Measurements from ENCODE around the gene CDK5RAP3. TPM values are rescaled to one million over a fixed set of nuclear protein-coding genes. Genes with fewer than 3 reads are reported as not detected.

Gene CDK5RAP3
- total RNA-seq, 1 experiment from 2014 or later = 149 TPM

GRCh38 chr17:47964856-47965255, 6.1 kb upstream of the CDK5RAP3 start:
- Histone ChIP-seq H2AFZ (ENCODE audit: low read length) (no peak overlapping the region), H3K79me2 (ENCODE audit: insufficient read depth, low read length) (no peaks in the 10 kb centered on the region), H3T11ph (ENCODE audit: low read length) (no peak overlapping the region), H3K27me3 (ENCODE audit: insufficient read depth, low read length) (no peaks in the 10 kb centered on the region), H4K8ac (replicated peaks; ENCODE audit: insufficient read length, low read depth, low read length) (no peak overlapping the region), H2BK12ac (ENCODE audit: insufficient read length, low read depth, low read length) (no peak overlapping the region), H4K91ac (ENCODE audit: insufficient read length, low read depth, low read length) (no peak overlapping the region), H3K9me3 (ENCODE audit: control insufficient read depth, low read depth, low read length) (no peaks in the 10 kb centered on the region), H3K18ac (ENCODE audit: insufficient read length, low read depth, low read length) (no peak overlapping the region), H3K14ac (ENCODE audit: insufficient read depth, low read length) (no peak overlapping the region), H3K27ac (ENCODE audit: insufficient read length, low read depth, low read length) (no peak overlapping the region), H3K56ac (ENCODE audit: insufficient read length, low read depth, low read length) (no peak overlapping the region), H3K9ac (ENCODE audit: extremely low read depth, insufficient read length, low read length) (no peak overlapping the region), H2AK5ac (ENCODE audit: insufficient read length, low read length) (no peak overlapping the region), H3K4ac (ENCODE audit: low read depth, low read length) (no peak overlapping the region), H2BK20ac (ENCODE audit: low read depth, low read length, poor library complexity, severe bottlenecking) (no peak overlapping the region), H3K4me2 (ENCODE audit: insufficient read depth, insufficient read length, low read length) (no peak overlapping the region), H2BK15ac (ENCODE audit: low read depth, low read length) (no peak overlapping the region), H3K4me1 (ENCODE audit: insufficient read depth, low read length) (no peaks in the 10 kb centered on the region), H2BK5ac (ENCODE audit: insufficient read length, low read length) (no peak overlapping the region), H3K23me2 (ENCODE audit: insufficient read length, low read depth, low read length, poor library complexity, severe bottlenecking) (no peaks in the 10 kb centered on the region), H4K20me1 (ENCODE audit: control insufficient read depth, insufficient read depth, insufficient read length) (no peaks in the 10 kb centered on the region), H3K79me1 (ENCODE audit: insufficient read depth, low read depth, low read length, poor library complexity, severe bottlenecking) (no peaks in the 10 kb centered on the region), H2BK120ac (ENCODE audit: low read depth, low read length, poor library complexity, severe bottlenecking) (no peak overlapping the region), H3K23ac (ENCODE audit: insufficient read length, low read depth, low read length) (no peak overlapping the region), H4K5ac (ENCODE audit: insufficient read length, low read depth, low read length) (no peak overlapping the region)
- no CpG with 5 or more reads among the region's 5 CpGs for WGBS (ENCODE audit: extremely low coverage, insufficient read length, low lambda C conversion rate)
- Mint-ChIP-seq H3K4me3 (no peak overlapping the region), H3K4me1 (peaks cover 0 to 4% of the 10 kb centered on the region in 2 experiments; a peak in 2 of 4 replicates), H3K36me3 (ENCODE audit: insufficient read depth in 1 of 3, low read depth in 3 of 3) (no peaks in the 10 kb centered on the region), H3K27ac (no peak overlapping the region), H3K9me3 (no peaks in the 10 kb centered on the region), H3K27me3 (ENCODE audit: low read depth) (peaks cover 29% of the 10 kb centered on the region)
- no peak for TF ChIP-seq CTCF (conservative IDR thresholded peaks at IDR 0.05)
- no peak for DNase-seq
